Esophagus (tissue), 2 donors: ENCODE results near the gene RNU6-8. TPM values are rescaled to one million over a fixed set of nuclear protein-coding genes. Genes with fewer than 3 reads are reported as not detected.

ENCODE experiments used
- H3K27ac ChIP-seq, 2 donors: one replicate each; pipeline ENCODE4 v1.5.1; 2013; ENCODE audit warnings: low read depth in 2 of 2, mild to moderate bottlenecking in 2 of 2, inconsistent platforms in 1 of 2, low read length in 1 of 2, moderate library complexity in 1 of 2
- H3K27me3 ChIP-seq, 2 donors: one replicate each; pipeline ENCODE4 v1.6.1; 2013; ENCODE audit warnings: low read length in 2 of 2, control low read depth in 1 of 2, mild to moderate bottlenecking in 1 of 2; ENCODE audit not compliant: insufficient read depth in 2 of 2, control insufficient read depth in 1 of 2
- H3K36me3 ChIP-seq, 2 donors: one replicate each; pipeline ENCODE4 v1.6.1; 2013; ENCODE audit warnings: low read length in 1 of 2; ENCODE audit not compliant: control insufficient read depth in 2 of 2, insufficient read depth in 2 of 2
- H3K4me1 ChIP-seq, 2 donors: one replicate each; pipeline ENCODE4 v1.6.1; 2013; ENCODE audit warnings: low read length in 1 of 2; ENCODE audit not compliant: control insufficient read depth in 2 of 2, insufficient read depth in 2 of 2
- H3K4me3 ChIP-seq, 2 donors: one replicate each; pipeline ENCODE4 v1.5.1; 2013; ENCODE audit warnings: low read length in 2 of 2, mild to moderate bottlenecking in 2 of 2, low read depth in 1 of 2, moderate library complexity in 1 of 2
- H3K9me3 ChIP-seq, 2 donors: one replicate each; pipeline ENCODE4 v1.6.1; 2013; ENCODE audit warnings: mild to moderate bottlenecking in 2 of 2, low read depth in 1 of 2, low read length in 1 of 2, moderate library complexity in 1 of 2; ENCODE audit not compliant: control insufficient read depth in 2 of 2, insufficient read depth in 1 of 2
- WGBS, 2 donors: extraction: QIAGEN DNeasy Blood & Tissue Kit; methylation state at CpG; one replicate each; pipeline ENCODE4 v1.1.7; 2013; 5-methylcytosine and 5-hydroxymethylcytosine counted together
- polyA plus RNA-seq, 2 donors: library from polyadenylated mRNA; stranded (reverse); fragments of 200-250 nt; gene quantifications; one replicate each; pipeline ENCODE4 v1.2.3, GENCODE V29; 2013
- donor health status: healthy with polysubstance abuse.
- donor health status: Bipolar disorder and iron deficiency.

Gene RNU6-8
- polyA plus RNA-seq, 2 donors: not detected

DNA sequence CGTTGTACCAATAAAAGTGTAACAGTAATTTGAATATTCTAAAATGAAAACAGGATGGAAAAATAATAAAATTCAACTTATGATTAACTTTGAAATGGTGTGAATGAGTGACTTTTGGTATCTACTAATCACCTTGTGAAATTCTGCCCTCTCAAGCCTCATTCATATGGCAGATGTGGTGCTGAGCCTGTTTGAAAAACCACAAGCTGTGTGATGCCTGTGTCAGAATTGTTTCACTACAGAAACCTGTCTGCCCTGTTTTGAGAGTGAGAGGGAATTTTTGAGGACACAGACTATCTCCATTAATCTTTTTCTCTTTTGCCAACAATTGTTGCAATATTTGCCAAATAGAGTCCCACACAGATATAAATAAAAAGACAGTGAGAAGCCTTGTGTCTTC, 5.2 kb downstream of the RNU6-8 start:
- peaks cover 0 to 2% of the 10 kb centered on the region in 2 donors for H3K4me1 ChIP-seq
- no peak overlapping the region for H3K27ac ChIP-seq
- H3K36me3 ChIP-seq: no peaks in the 10 kb centered on the region
- H3K9me3 ChIP-seq: no peaks in the 10 kb centered on the region
- 57 to 62% methylated on average over 1 of the region's 1 CpG for WGBS, 2 donors
- H3K4me3 ChIP-seq: no peak overlapping the region
- no peaks in the 10 kb centered on the region for H3K27me3 ChIP-seq

GRCh38 chr14:32195636-32196035, 7.4 kb downstream of the RNU6-8 start:
- H3K4me3 ChIP-seq: no peak overlapping the region
- H3K27ac ChIP-seq: no peak overlapping the region
- H3K27me3 ChIP-seq: no peaks in the 10 kb centered on the region
- H3K9me3 ChIP-seq: no peaks in the 10 kb centered on the region
- H3K36me3 ChIP-seq: no peaks in the 10 kb centered on the region
- no peaks in the 10 kb centered on the region for H3K4me1 ChIP-seq
- 70 to 71% methylated on average over 1 of the region's 1 CpG for WGBS, 2 donors

- Histone ChIP-seq H3K4me1 (no peaks in the 10 kb centered on the region), H3K9me3 (no peaks in the 10 kb centered on the region), H3K4me3 (no peak overlapping the region), H3K27me3 (no peaks in the 10 kb centered on the region), H3K36me3 (no peaks in the 10 kb centered on the region), H3K27ac (no peak overlapping the region)
- 81 to 88% methylated on average over 2 of the region's 2 CpGs for WGBS, 2 donors
These were observed 9.5 kb downstream of the RNU6-8 start for GRCh38 chr14:32193532-32193931.

DNA sequence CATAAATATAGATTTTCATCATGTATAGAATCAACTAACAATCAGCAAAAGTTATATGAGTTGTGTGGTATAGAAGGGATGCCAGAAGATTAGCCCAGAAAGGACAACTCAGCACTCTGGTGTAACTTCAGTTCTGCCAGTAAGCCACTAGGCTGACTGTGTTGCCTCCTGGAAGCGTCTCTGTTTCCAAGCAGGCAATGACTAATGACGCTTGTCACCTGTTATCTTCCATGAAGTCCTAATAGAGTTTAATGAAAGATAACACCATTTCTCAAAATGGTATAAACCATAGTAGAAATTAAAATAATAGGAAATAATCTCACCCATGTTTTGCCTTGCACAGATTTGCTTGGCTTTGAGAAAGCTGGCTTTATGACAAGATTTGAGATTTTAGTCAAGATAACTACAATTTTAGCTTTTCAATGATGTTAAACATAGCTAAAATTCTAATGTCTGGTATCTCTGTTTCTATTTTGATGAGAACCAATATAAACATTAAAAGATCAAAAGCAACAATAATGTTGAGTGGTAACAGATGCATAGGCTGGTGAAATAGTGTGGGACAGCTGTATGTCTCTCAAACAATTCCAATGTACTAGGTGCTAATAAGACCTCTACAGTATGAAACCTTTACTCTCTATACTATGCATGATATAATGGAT, 10.2 kb downstream of the RNU6-8 start:
- Histone ChIP-seq H3K4me3 (no peak overlapping the region), H3K27ac (no peak overlapping the region), H3K4me1 (no peaks in the 10 kb centered on the region), H3K27me3 (no peaks in the 10 kb centered on the region), H3K36me3 (no peaks in the 10 kb centered on the region), H3K9me3 (no peaks in the 10 kb centered on the region)
- 62 to 77% methylated on average over 2 of the region's 2 CpGs for whole genome bisulfite sequencing, 2 donors

GRCh38 chr14:32190673-32191072, 12.4 kb downstream of the RNU6-8 start:
- Histone ChIP-seq H3K27ac (no peak overlapping the region), H3K4me1 (no peaks in the 10 kb centered on the region), H3K4me3 (no peak overlapping the region), H3K36me3 (no peaks in the 10 kb centered on the region), H3K27me3 (no peaks in the 10 kb centered on the region), H3K9me3 (no peaks in the 10 kb centered on the region)
- 60 to 64% methylated on average over 3 of the region's 3 CpGs for WGBS, 2 donors

- no peak overlapping the region for H3K27ac ChIP-seq
- H3K9me3 ChIP-seq: no peaks in the 10 kb centered on the region
- H3K4me3 ChIP-seq: no peak overlapping the region
- no peaks in the 10 kb centered on the region for H3K4me1 ChIP-seq
- no peaks in the 10 kb centered on the region for H3K36me3 ChIP-seq
- WGBS, 2 donors: 68 to 81% methylated on average over 1 of the region's 1 CpG
- H3K27me3 ChIP-seq: no peaks in the 10 kb centered on the region
These were observed 13.3 kb downstream of the RNU6-8 start for GRCh38 chr14:32189811-32190210.

GRCh38 chr14:32186248-32186647, 16.8 kb downstream of the RNU6-8 start:
- H3K27ac ChIP-seq: no peak overlapping the region
- H3K9me3 ChIP-seq: no peaks in the 10 kb centered on the region
- no peaks in the 10 kb centered on the region for H3K36me3 ChIP-seq
- no peaks in the 10 kb centered on the region for H3K27me3 ChIP-seq
- no peak overlapping the region for H3K4me3 ChIP-seq
- H3K4me1 ChIP-seq: no peaks in the 10 kb centered on the region

DNA sequence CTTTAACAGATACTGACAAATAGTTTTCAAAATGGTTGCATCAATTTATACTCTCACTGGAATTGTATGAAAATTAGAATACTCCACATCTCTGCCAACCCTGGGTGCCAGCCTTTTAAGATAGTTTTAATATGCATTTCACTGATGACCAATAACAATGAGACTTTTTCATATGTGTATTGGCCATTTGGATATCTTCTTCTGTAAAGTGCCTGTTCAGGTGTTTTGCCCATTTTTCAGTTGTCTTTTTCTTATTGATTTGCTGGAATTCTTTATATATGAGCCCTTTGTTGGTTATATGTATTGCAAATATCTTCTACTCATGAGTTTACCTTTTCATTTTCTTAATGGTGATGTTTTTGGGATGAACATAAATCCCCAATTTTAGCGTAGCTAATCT, 18.0 kb downstream of the RNU6-8 start:
- Histone ChIP-seq H3K27ac (no peak overlapping the region), H3K36me3 (no peaks in the 10 kb centered on the region), H3K27me3 (no peaks in the 10 kb centered on the region), H3K4me3 (no peak overlapping the region), H3K9me3 (no peaks in the 10 kb centered on the region), H3K4me1 (no peaks in the 10 kb centered on the region)
- WGBS, 2 donors: 94 to 98% methylated on average over 1 of the region's 1 CpG

DNA sequence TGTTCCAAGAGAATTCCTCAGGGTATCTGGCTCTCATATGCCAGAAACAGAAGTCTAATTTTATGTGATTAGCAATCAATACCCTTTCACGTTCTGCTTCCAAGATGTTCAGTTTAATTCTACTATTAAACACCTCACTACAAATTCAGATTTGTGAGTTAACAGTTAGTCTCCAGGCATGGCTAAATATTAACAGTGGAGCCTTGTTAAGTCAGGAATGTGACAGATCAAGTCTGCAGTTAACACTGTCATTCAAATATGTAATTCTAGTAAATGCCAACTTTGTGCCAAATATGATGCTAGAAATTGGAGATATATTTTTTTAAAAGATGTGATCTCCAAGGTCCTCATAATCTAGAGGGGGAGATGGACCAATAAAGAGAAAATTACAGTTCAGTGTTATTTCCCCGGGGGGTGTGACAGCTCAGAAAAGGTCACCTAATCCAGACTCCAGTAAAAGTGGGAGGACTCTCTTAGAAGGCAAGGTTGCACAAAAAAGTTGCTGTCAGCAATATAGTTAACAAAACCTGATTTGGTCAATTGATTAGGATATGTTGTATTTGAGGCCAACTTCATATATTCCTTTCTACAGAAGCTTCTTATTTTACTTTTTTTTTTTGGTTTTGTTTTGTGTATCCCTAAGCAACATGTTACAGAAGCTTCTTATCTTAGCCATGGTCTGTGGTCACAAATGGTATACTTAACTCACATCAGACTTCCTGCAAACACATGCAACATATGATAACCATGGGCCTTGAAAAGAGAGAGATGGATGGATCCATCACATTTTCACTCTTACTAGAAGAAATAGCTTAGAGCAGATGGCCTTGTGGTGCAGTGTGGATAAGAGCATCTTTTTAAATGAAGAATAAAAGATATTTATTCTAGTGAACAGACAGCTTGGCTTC, 19.7 kb downstream of the RNU6-8 start:
- Histone ChIP-seq H3K9me3 (no peaks in the 10 kb centered on the region), H3K4me3 (no peak overlapping the region), H3K27ac (no peak overlapping the region), H3K36me3 (no peaks in the 10 kb centered on the region), H3K4me1 (no peaks in the 10 kb centered on the region), H3K27me3 (no peaks in the 10 kb centered on the region)
- 63 to 73% methylated on average over 2 of the region's 2 CpGs for WGBS, 2 donors

GRCh38 chr14:32171469-32171868, 31.6 kb downstream of the RNU6-8 start:
- no peaks in the 10 kb centered on the region for H3K36me3 ChIP-seq
- H3K27me3 ChIP-seq: no peaks in the 10 kb centered on the region
- H3K9me3 ChIP-seq: no peaks in the 10 kb centered on the region
- H3K4me1 ChIP-seq: no peaks in the 10 kb centered on the region
- no peak overlapping the region for H3K27ac ChIP-seq
- 87 to 88% methylated on average over 5 of the region's 5 CpGs for WGBS, 2 donors
- no peak overlapping the region for H3K4me3 ChIP-seq
